KMS-11 (cell line): ENCODE data around the gene RMI1.

Source experiments
- H2AFZ ChIP-seq: fragments of 200-600 bp; sonication (generic); 2 replicates; pipeline ENCODE4 v1.6.1; 2016; ENCODE audit warnings: antibody characterized with exemption, mixed run types, low read depth
- H3K27ac ChIP-seq: fragments of 200-600 bp; sonication (generic); 2 replicates; pipeline ENCODE4 v1.6.1; 2016; ENCODE audit warnings: mild to moderate bottlenecking, mixed run types
- H3K27me3 ChIP-seq: fragments of 200-600 bp; sonication (generic); 2 replicates; pipeline ENCODE4 v1.6.1; 2017; ENCODE audit warnings: mild to moderate bottlenecking, low read depth, mixed run types, moderate library complexity; ENCODE audit not compliant: insufficient read depth
- H3K36me3 ChIP-seq: fragments of 200-600 bp; sonication (generic); 2 replicates; pipeline ENCODE4 v1.6.1; 2017; ENCODE audit warnings: mild to moderate bottlenecking, mixed run types; ENCODE audit not compliant: insufficient read depth
- H3K4me1 ChIP-seq: fragments of 200-600 bp; sonication (generic); 2 replicates; pipeline ENCODE4 v1.6.1; 2016; ENCODE audit warnings: mild to moderate bottlenecking, low read depth, mixed run types; ENCODE audit not compliant: poor library complexity, severe bottlenecking
- H3K4me2 ChIP-seq: fragments of 200-600 bp; sonication (generic); 2 replicates; pipeline ENCODE4 v1.7.0; 2016; ENCODE audit warnings: mild to moderate bottlenecking, mixed run types
- H3K4me3 ChIP-seq: fragments of 200-600 bp; sonication (generic); IDR thresholded peaks from 2 replicates; pipeline ENCODE4 v1.6.1; 2017; ENCODE audit warnings: low read depth, low read length, mixed read lengths; ENCODE audit not compliant: insufficient read depth
- H3K79me2 ChIP-seq: fragments of 200-600 bp; sonication (generic); 2 replicates; pipeline ENCODE4 v1.6.1; 2016; ENCODE audit warnings: low read depth, mixed run types; ENCODE audit not compliant: insufficient read depth
- H3K9ac ChIP-seq: fragments of 200-600 bp; sonication (generic); 2 replicates; pipeline ENCODE4 v1.6.1; 2016; ENCODE audit warnings: mild to moderate bottlenecking, mixed run types
- H4K20me1 ChIP-seq: fragments of 200-600 bp; sonication (generic); 2 replicates; pipeline ENCODE4 v1.6.1; 2016; ENCODE audit warnings: mild to moderate bottlenecking, mixed run types; ENCODE audit not compliant: insufficient read depth
- CTCF ChIP-seq: fragments of 200-600 bp; sonication (generic); conservative IDR thresholded peaks from 2 replicates; pipeline ENCODE4 v1.6.1; 2017; ENCODE audit warnings: low read depth, mild to moderate bottlenecking, antibody characterized with exemption, low read length, moderate library complexity, mixed read lengths

RMI1 gene

GRCh38 chr9:83987402-83987791 lies 6.8 kb downstream of the RMI1 start:
- TF ChIP-seq CTCF, result no peak
- Histone ChIP-seq H4K20me1 (peaks cover 3% of the 10 kb centered on the region; the same call in 1 of the 2 replicates), H3K27ac (no peak overlapping the region), H3K4me2 (no peak overlapping the region), H3K4me1 (peaks cover 53% of the 10 kb centered on the region), H3K9ac (no peak overlapping the region), H2AFZ (no peak overlapping the region), H3K4me3 (no peak overlapping the region), H3K27me3 (no peaks in the 10 kb centered on the region), H3K36me3 (no peaks in the 10 kb centered on the region), H3K79me2 (peaks cover 61% of the 10 kb centered on the region)

- Histone ChIP-seq H2AFZ (no peak overlapping the region), H3K9ac (no peak overlapping the region), H3K4me3 (no peak overlapping the region), H4K20me1 (peaks cover 3% of the 10 kb centered on the region; the same call in 1 of the 2 replicates), H3K4me1 (peaks cover 47% of the 10 kb centered on the region), H3K79me2 (peaks cover 51% of the 10 kb centered on the region), H3K36me3 (no peaks in the 10 kb centered on the region), H3K27me3 (no peaks in the 10 kb centered on the region), H3K27ac (no peak overlapping the region), H3K4me2 (no peak overlapping the region)
- TF ChIP-seq CTCF, result no peak
Observed at GRCh38 chr9:83988411-83988810, 7.8 kb downstream of the RMI1 start.

GRCh38 chr9:83991355-83991754 lies 10.8 kb downstream of the RMI1 start:
- H3K79me2 ChIP-seq, result peaks cover 36% of the 10 kb centered on the region; the same call in 1 of the 2 replicates
- no peak overlapping the region for H3K4me2 ChIP-seq
- H3K9ac ChIP-seq, result no peak overlapping the region
- H3K27ac ChIP-seq, result no peak overlapping the region
- no peak for TF ChIP-seq CTCF
- no peaks in the 10 kb centered on the region for H3K36me3 ChIP-seq
- peaks cover 29% of the 10 kb centered on the region for H3K4me1 ChIP-seq
- no peak overlapping the region for H3K4me3 ChIP-seq
- H4K20me1 ChIP-seq, result peaks cover 3% of the 10 kb centered on the region; the same call in 1 of the 2 replicates
- no peaks in the 10 kb centered on the region for H3K27me3 ChIP-seq
- H2AFZ ChIP-seq, result no peak overlapping the region

- Histone ChIP-seq H3K27me3 (no peaks in the 10 kb centered on the region), H4K20me1 (peaks cover 3% of the 10 kb centered on the region; the same call in 1 of the 2 replicates), H3K4me1 (peaks cover 24% of the 10 kb centered on the region), H3K27ac (no peak overlapping the region), H2AFZ (no peak overlapping the region), H3K36me3 (no peaks in the 10 kb centered on the region), H3K79me2 (peaks cover 26% of the 10 kb centered on the region; the same call in 1 of the 2 replicates), H3K4me3 (no peak overlapping the region), H3K4me2 (peak overlapping the region; percentile 9; the same call in 1 of the 2 replicates), H3K9ac (no peak overlapping the region)
- no peak for TF ChIP-seq CTCF
Observed at GRCh38 chr9:83992407-83992806, 11.8 kb downstream of the RMI1 start.

GRCh38 chr9:83992901-83993300 lies 12.3 kb downstream of the RMI1 start:
- Histone ChIP-seq H3K9ac (no peak overlapping the region), H3K4me3 (no peak overlapping the region), H3K79me2 (peaks cover 21% of the 10 kb centered on the region; the same call in 1 of the 2 replicates), H3K4me1 (peaks cover 22% of the 10 kb centered on the region), H3K27me3 (no peaks in the 10 kb centered on the region), H3K36me3 (no peaks in the 10 kb centered on the region), H2AFZ (no peak overlapping the region), H4K20me1 (no peaks in the 10 kb centered on the region), H3K27ac (no peak overlapping the region), H3K4me2 (no peak overlapping the region)
- no peak for TF ChIP-seq CTCF
